Osteocyte (in vitro differentiated cells): Measurements from ENCODE around the gene RAD51B. TPM values are rescaled to one million over a fixed set of nuclear protein-coding genes. Genes with fewer than 3 reads are reported as not detected.
A peak's percentile ranks its signal among the peaks of the same experiment; 100 is the strongest.

ENCODE experiments used
- DNase-seq: peaks from one replicate; pipeline ENCODE4 v3.0.0; 2021; ENCODE audit warnings: mixed read lengths; ENCODE audit not compliant: unreplicated experiment; ENCODE audit errors: extremely low spot score
- H3K27ac Mint-ChIP-seq: one replicate; pipeline ENCODE4 v1.8.0; 2021; ENCODE audit warnings: mild to moderate bottlenecking, mixed read lengths; ENCODE audit not compliant: unreplicated experiment
- H3K27me3 Mint-ChIP-seq: one replicate; pipeline ENCODE4 v1.8.0; 2021; ENCODE audit warnings: mixed read lengths; ENCODE audit not compliant: unreplicated experiment
- H3K36me3 Mint-ChIP-seq: one replicate; pipeline ENCODE4 v1.8.0; 2021; ENCODE audit warnings: mixed read lengths; ENCODE audit not compliant: unreplicated experiment
- H3K4me1 Mint-ChIP-seq: one replicate; pipeline ENCODE4 v1.8.0; 2021; ENCODE audit warnings: mixed read lengths; ENCODE audit not compliant: unreplicated experiment
- H3K4me3 Mint-ChIP-seq: one replicate; pipeline ENCODE4 v1.8.0; 2021; ENCODE audit warnings: mild to moderate bottlenecking, moderate library complexity, mixed read lengths; ENCODE audit not compliant: unreplicated experiment
- H3K9me3 Mint-ChIP-seq: one replicate; pipeline ENCODE4 v1.8.0; 2021; ENCODE audit warnings: mixed read lengths; ENCODE audit not compliant: unreplicated experiment
- CTCF ChIP-seq: fragments of 200-600 bp; sonication (generic); IDR thresholded peaks from 2 replicates; pipeline ENCODE4 v1.5.0; 2021; ENCODE audit warnings: antibody characterized with exemption, mild to moderate bottlenecking, moderate library complexity
- total RNA-seq: library from RNA; stranded (reverse); gene quantifications from 2 replicates; pipeline ENCODE4 v1.2.1, GENCODE V29; 2021

RAD51B gene
- total RNA-seq, 1 donor from 2014 or later, result 12.7 TPM

GRCh38 chr14:68734231-68734732 is 914.7 kb downstream of the RAD51B start:
- no peak for DNase-seq
- H3K27ac Mint-ChIP-seq, result no peak overlapping the region
- TF ChIP-seq CTCF, result no peak
- H3K4me3 Mint-ChIP-seq, result no peak overlapping the region
- no peaks in the 10 kb centered on the region for H3K36me3 Mint-ChIP-seq
- H3K27me3 Mint-ChIP-seq, result no peaks in the 10 kb centered on the region
- H3K4me1 Mint-ChIP-seq, result peaks cover 29% of the 10 kb centered on the region
- no peaks in the 10 kb centered on the region for H3K9me3 Mint-ChIP-seq

GRCh38 chr14:68735856-68736255 is 916.3 kb downstream of the RAD51B start:
- TF ChIP-seq CTCF, result no peak
- H3K4me3 Mint-ChIP-seq, result no peak overlapping the region
- peaks cover 23% of the 10 kb centered on the region for H3K4me1 Mint-ChIP-seq
- H3K27ac Mint-ChIP-seq, result peak overlapping the region; percentile 79
- H3K27me3 Mint-ChIP-seq, result no peaks in the 10 kb centered on the region
- H3K9me3 Mint-ChIP-seq, result peaks cover 7% of the 10 kb centered on the region
- no peak for DNase-seq
- H3K36me3 Mint-ChIP-seq, result no peaks in the 10 kb centered on the region

GRCh38 chr14:68736471-68736871 is 916.9 kb downstream of the RAD51B start:
- no peak for DNase-seq
- peaks cover 12% of the 10 kb centered on the region for H3K9me3 Mint-ChIP-seq
- no peak overlapping the region for H3K4me3 Mint-ChIP-seq
- no peaks in the 10 kb centered on the region for H3K27me3 Mint-ChIP-seq
- no peaks in the 10 kb centered on the region for H3K36me3 Mint-ChIP-seq
- TF ChIP-seq CTCF, result no peak
- peak overlapping the region; percentile 79 for H3K27ac Mint-ChIP-seq
- H3K4me1 Mint-ChIP-seq, result peaks cover 17% of the 10 kb centered on the region

GRCh38 chr14:68737086-68737485 is 917.5 kb downstream of the RAD51B start:
- H3K4me3 Mint-ChIP-seq, result no peak overlapping the region
- H3K27me3 Mint-ChIP-seq, result no peaks in the 10 kb centered on the region
- TF ChIP-seq CTCF, result no peak
- no peak overlapping the region for H3K27ac Mint-ChIP-seq
- peaks cover 14% of the 10 kb centered on the region for H3K4me1 Mint-ChIP-seq
- DNase-seq, result no peak
- no peaks in the 10 kb centered on the region for H3K36me3 Mint-ChIP-seq
- H3K9me3 Mint-ChIP-seq, result peaks cover 12% of the 10 kb centered on the region

- peaks cover 14% of the 10 kb centered on the region for H3K4me1 Mint-ChIP-seq
- H3K27ac Mint-ChIP-seq, result no peak overlapping the region
- no peak for DNase-seq
- peaks cover 12% of the 10 kb centered on the region for H3K9me3 Mint-ChIP-seq
- no peaks in the 10 kb centered on the region for H3K27me3 Mint-ChIP-seq
- TF ChIP-seq CTCF, result no peak
- no peak overlapping the region for H3K4me3 Mint-ChIP-seq
- H3K36me3 Mint-ChIP-seq, result no peaks in the 10 kb centered on the region
Measured at GRCh38 chr14:68738559-68738958, 919.0 kb downstream of the RAD51B start.
